ENCODE results near the gene MAST4. TPM values are rescaled to one million over a fixed set of nuclear protein-coding genes. Genes with fewer than 3 reads are reported as not detected.

Gene MAST4
- total RNA-seq, 1 donor from 2014 or later = 56.9 TPM

GRCh38 chr5:66634601-66635000 is 38.4 kb downstream of the MAST4 start:
- no peaks in the 10 kb centered on the region for H3K36me3 ChIP-seq
- ATAC-seq (no peak), DNase-seq (no peak)
- no peaks in the 10 kb centered on the region for H3K4me1 ChIP-seq
- H3K27me3 ChIP-seq (ENCODE audit: low read depth) = no peaks in the 10 kb centered on the region
- TF ChIP-seq, protein P1, sequence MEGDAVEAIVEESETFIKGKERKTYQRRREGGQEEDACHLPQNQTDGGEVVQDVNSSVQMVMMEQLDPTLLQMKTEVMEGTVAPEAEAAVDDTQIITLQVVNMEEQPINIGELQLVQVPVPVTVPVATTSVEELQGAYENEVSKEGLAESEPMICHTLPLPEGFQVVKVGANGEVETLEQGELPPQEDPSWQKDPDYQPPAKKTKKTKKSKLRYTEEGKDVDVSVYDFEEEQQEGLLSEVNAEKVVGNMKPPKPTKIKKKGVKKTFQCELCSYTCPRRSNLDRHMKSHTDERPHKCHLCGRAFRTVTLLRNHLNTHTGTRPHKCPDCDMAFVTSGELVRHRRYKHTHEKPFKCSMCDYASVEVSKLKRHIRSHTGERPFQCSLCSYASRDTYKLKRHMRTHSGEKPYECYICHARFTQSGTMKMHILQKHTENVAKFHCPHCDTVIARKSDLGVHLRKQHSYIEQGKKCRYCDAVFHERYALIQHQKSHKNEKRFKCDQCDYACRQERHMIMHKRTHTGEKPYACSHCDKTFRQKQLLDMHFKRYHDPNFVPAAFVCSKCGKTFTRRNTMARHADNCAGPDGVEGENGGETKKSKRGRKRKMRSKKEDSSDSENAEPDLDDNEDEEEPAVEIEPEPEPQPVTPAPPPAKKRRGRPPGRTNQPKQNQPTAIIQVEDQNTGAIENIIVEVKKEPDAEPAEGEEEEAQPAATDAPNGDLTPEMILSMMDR (IDR thresholded peaks at IDR 0.05) = no peak
- intact Hi-C loops (cut with DNase I) = no loop called here
- H3K9me3 ChIP-seq = no peaks in the 10 kb centered on the region
- no peak overlapping the region for H3K4me3 ChIP-seq
- no peak overlapping the region for H3K27ac ChIP-seq

DNA sequence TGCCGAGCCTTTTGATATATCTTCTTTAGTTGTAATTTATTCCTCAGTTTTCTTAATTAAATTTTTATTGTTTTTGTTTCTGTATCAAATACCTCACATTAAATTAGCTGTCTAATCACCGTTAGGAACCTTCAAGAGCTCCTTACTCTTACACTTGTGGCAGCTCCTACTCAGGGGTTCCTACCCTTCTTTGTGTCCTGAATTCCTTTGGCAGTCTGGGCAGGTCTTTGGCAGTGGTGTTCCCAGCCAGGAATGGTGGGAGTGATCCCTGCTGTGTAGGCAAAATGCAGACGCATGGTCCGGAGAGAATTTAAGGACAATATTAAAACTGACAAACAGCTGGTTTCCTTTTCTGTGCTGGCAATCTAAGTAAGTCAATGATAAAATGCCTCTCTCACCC is 41.8 kb downstream of the MAST4 start:
- Histone ChIP-seq H3K36me3 (no peaks in the 10 kb centered on the region), H3K27me3 (ENCODE audit: low read depth) (no peaks in the 10 kb centered on the region), H3K4me3 (no peak overlapping the region), H3K9me3 (peaks cover 6% of the 10 kb centered on the region), H3K4me1 (no peaks in the 10 kb centered on the region), H3K27ac (no peak overlapping the region)
- TF ChIP-seq, protein P1 (IDR thresholded peaks at IDR 0.05) = no peak
- intact Hi-C loops (cut with DNase I) = no loop called here
- DNase-seq (no peak), ATAC-seq (no peak)

DNA sequence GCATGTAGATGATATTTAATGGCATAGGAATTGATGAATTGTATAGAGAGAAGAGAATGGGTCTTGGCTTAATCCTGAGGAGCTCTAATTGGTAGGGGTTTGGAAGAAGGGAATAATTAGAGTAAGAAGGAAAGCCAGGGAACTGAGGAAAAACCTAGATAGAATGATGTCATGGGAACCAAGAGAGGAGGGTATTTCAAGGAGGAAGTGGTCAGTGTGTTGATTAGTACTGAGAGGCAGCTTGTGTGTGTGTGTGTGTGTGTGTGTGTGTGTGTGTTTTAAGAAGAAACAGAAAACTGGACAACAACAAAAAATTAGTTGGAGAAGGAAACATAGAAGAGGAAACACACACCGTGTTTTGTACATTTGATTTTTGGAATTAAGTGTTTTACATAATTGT is 42.8 kb downstream of the MAST4 start:
- DNase-seq (no peak), ATAC-seq (no peak)
- no peaks in the 10 kb centered on the region for H3K4me1 ChIP-seq
- TF ChIP-seq, protein P1 (IDR thresholded peaks at IDR 0.05) = no peak
- intact Hi-C loops (cut with DNase I) = no loop called here
- no peak overlapping the region for H3K27ac ChIP-seq
- no peaks in the 10 kb centered on the region for H3K36me3 ChIP-seq
- H3K27me3 ChIP-seq (ENCODE audit: low read depth) = no peaks in the 10 kb centered on the region
- H3K4me3 ChIP-seq = no peak overlapping the region
- H3K9me3 ChIP-seq = peaks cover 6% of the 10 kb centered on the region

DNA sequence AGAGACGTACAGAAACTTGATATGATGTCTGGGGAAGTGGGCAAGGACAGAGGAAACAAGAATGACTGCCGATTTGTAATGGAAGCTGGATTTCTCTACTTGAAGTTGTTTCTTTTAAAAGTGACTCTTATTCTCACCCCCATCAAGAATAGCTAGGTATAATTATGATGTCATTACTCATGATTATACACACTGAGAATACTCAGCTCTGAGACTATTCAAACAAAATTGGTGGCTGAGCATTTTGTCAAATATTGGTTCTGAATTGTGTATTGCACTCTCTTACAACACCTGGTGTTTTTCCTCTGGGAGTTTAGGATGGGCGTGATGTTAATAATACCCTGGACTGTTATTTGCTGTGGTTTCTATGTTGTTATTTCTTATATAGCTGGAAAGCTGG is 46.3 kb downstream of the MAST4 start:
- Histone ChIP-seq H3K36me3 (no peaks in the 10 kb centered on the region), H3K27ac (no peak overlapping the region), H3K4me3 (no peak overlapping the region), H3K4me1 (no peaks in the 10 kb centered on the region), H3K27me3 (ENCODE audit: low read depth) (no peaks in the 10 kb centered on the region), H3K9me3 (peaks cover 6% of the 10 kb centered on the region)
- peak; percentile 71 to 87 for ATAC-seq
- intact Hi-C loops (cut with DNase I) = no loop called here
- TF ChIP-seq, protein P1 (IDR thresholded peaks at IDR 0.05) = no peak
- DNase-seq = no peak

- DNase-seq (no peak), ATAC-seq (no peak)
- intact Hi-C loops (cut with DNase I) = no loop called here
- TF ChIP-seq, protein P1 (IDR thresholded peaks at IDR 0.05) = no peak
- Histone ChIP-seq H3K27ac (no peak overlapping the region), H3K27me3 (ENCODE audit: low read depth) (no peaks in the 10 kb centered on the region), H3K4me3 (no peak overlapping the region), H3K9me3 (peaks cover 6% of the 10 kb centered on the region), H3K36me3 (no peaks in the 10 kb centered on the region), H3K4me1 (no peaks in the 10 kb centered on the region)
These were observed 47.2 kb downstream of the MAST4 start for GRCh38 chr5:66643387-66643786.

DNA sequence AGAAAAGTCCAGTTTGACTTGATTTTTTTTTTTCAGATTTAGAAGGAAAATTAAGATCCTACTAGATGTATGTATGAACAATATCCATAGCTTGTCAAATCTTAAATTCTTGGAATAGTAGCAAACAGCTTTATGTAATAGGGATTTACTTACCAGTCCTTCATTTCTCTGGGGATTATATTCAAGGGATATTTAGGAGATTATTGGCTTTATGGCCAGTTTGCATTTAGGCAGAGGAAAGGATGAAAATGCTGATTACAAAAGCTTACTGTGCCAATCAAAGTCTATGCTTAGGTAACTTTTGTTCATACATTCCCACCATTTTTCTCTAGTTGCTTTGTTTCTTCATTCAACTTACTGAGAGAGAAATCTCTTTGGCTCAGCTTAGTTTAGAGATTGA is 47.9 kb downstream of the MAST4 start:
- TF ChIP-seq, protein P1 (IDR thresholded peaks at IDR 0.05) = no peak
- ATAC-seq (no peak), DNase-seq (no peak)
- Histone ChIP-seq H3K4me3 (no peak overlapping the region), H3K27me3 (ENCODE audit: low read depth) (no peaks in the 10 kb centered on the region), H3K9me3 (peaks cover 6% of the 10 kb centered on the region), H3K36me3 (no peaks in the 10 kb centered on the region), H3K4me1 (no peaks in the 10 kb centered on the region), H3K27ac (no peak overlapping the region)
- intact Hi-C loops (cut with DNase I) = no loop called here
